ENCODE measurements around the gene TPM1.
"Not testable (repeated sequence)": the region's sequence is repeated elsewhere in the genome, so short reads cannot be mapped to it uniquely, and the experiment has no call there.

Gene TPM1

GRCh38 chr15:63041974-63042876, at the start of gene TPM1:
TPM1 (plus strand) TSS chr15:63042747; CDS start chr15:63042830, 83 bp downstream.
- DNase-seq (ENCODE audit: low read depth), result peak; percentile 84
- H3K4me3 ChIP-seq (ENCODE audit: low read depth, low read length), result peak within 1 kb of the TSS; percentile 97
- in situ Hi-C loops (cut with HindIII; ENCODE audit: low sequenced_read_pairs), result loop anchor here (10.0 kb wide), 1 partner anchor 157 kb away; no protein-coding TSS in a partner anchor
- no peak for TF ChIP-seq CTCF (IDR thresholded peaks at IDR 0.05; ENCODE audit: low read depth, low read length, missing control alignments)

- DNase-seq (ENCODE audit: low read depth), result no peak
- no peak overlapping the region for H3K4me3 ChIP-seq (ENCODE audit: low read depth, low read length)
- TF ChIP-seq CTCF (IDR thresholded peaks at IDR 0.05; ENCODE audit: low read depth, low read length, missing control alignments), result no peak
- in situ Hi-C loops (cut with HindIII; ENCODE audit: low sequenced_read_pairs), result no loop called here
Observed at GRCh38 chr15:62993066-62993465, 49.5 kb upstream of the TPM1 start.

GRCh38 chr15:62993632-62994031, 48.9 kb upstream of the TPM1 start:
- DNase-seq (ENCODE audit: low read depth); H3K4me3 ChIP-seq (ENCODE audit: low read depth, low read length); in situ Hi-C loops (cut with HindIII; ENCODE audit: low sequenced_read_pairs): not testable (repeated sequence)

- in situ Hi-C loops (cut with HindIII; ENCODE audit: low sequenced_read_pairs), result no loop called here
- no peak overlapping the region for H3K4me3 ChIP-seq (ENCODE audit: low read depth, low read length)
- no peak for DNase-seq (ENCODE audit: low read depth)
- no peak for TF ChIP-seq CTCF (IDR thresholded peaks at IDR 0.05; ENCODE audit: low read depth, low read length, missing control alignments)
Observed at GRCh38 chr15:62994439-62994838, 48.1 kb upstream of the TPM1 start.

GRCh38 chr15:62994975-62995681, 47.4 kb upstream of the TPM1 start:
- no peak for DNase-seq (ENCODE audit: low read depth)
- H3K4me3 ChIP-seq (ENCODE audit: low read depth, low read length), result no peak overlapping the region
- no peak for TF ChIP-seq CTCF (IDR thresholded peaks at IDR 0.05; ENCODE audit: low read depth, low read length, missing control alignments)
- in situ Hi-C loops (cut with HindIII; ENCODE audit: low sequenced_read_pairs), result no loop called here

GRCh38 chr15:62997441-62997840, 45.1 kb upstream of the TPM1 start:
- no peak overlapping the region for H3K4me3 ChIP-seq (ENCODE audit: low read depth, low read length)
- in situ Hi-C loops (cut with HindIII; ENCODE audit: low sequenced_read_pairs), result no loop called here
- no peak for DNase-seq (ENCODE audit: low read depth)
- TF ChIP-seq CTCF (IDR thresholded peaks at IDR 0.05; ENCODE audit: low read depth, low read length, missing control alignments), result no peak

Data from astrocyte of the cerebellum (primary cell).